A549 (cell line): ENCODE measurements around the gene OSCP1. TPM values are rescaled to one million over a fixed set of nuclear protein-coding genes. Genes with fewer than 3 reads are reported as not detected.

Experiments
- ATAC-seq, 2 experiments: fragments of 200-7000 bp in 1 of 2; fragments of >200 bp in 1 of 2; cut with Nextera tagmentation in 1 of 2; cut with Tn5 transposase in 1 of 2; 3 replicates each; pipeline versions ENCODE4 v1.8.0 to v1.9.1; 2018 to 2020; ENCODE audit warnings: mild to moderate bottlenecking in 1 of 2, moderate library complexity in 1 of 2
- CTCF ChIA-PET: fragments of 300-600 bp; sonication (Branson Sonifier 250); formaldehyde crosslinking; extraction: SDS; loops from one replicate; lab custom pipeline; 2021; ENCODE audit warnings: antibody characterized with exemption, inconsistent platforms; lab: Yijun Ruan, JAX
- POLR2A ChIA-PET: fragments of 350-600 bp; formaldehyde crosslinking; extraction: SDS; loops from one replicate; lab custom pipeline; 2021; ENCODE audit warnings: antibody characterized with exemption, inconsistent platforms; lab: Yijun Ruan, JAX
- DNase-seq, 2 experiments: peaks; one replicate each; pipeline versions ENCODE4 v3.0.0 to v3.0.0-alpha.2; 2011 to 2016; ENCODE audit warnings: low read depth in 1 of 2, low spot score in 1 of 2
- FAIRE-seq: peaks from 2 replicates; lab custom pipeline; 2011; peaks lifted over from hg19 to GRCh38; lab: Jason Lieb, UNC
- H3K27ac ChIP-seq, 2 experiments: fragments of >200 bp; sonication (Bioruptor Twin); formaldehyde crosslinking; 3 replicates each; pipeline ENCODE4 v1.5.1; 2016 to 2017
- H3K4me1 ChIP-seq: fragments of >200 bp; sonication (Bioruptor Twin); formaldehyde crosslinking; 3 replicates; pipeline ENCODE4 v1.6.1; 2016
- H3K4me2 ChIP-seq: fragments of >200 bp; sonication (Bioruptor Twin); formaldehyde crosslinking; 3 replicates; pipeline ENCODE4 v1.6.1; 2016
- H3K4me3 ChIP-seq: fragments of >200 bp; sonication (Bioruptor Twin); formaldehyde crosslinking; 3 replicates; pipeline ENCODE4 v1.5.1; 2016
- H3K9me3 ChIP-seq: fragments of >200 bp; sonication (Bioruptor Twin); formaldehyde crosslinking; 3 replicates; pipeline ENCODE4 v1.6.1; 2016
- CBX8 ChIP-seq: fragments of 200-600 bp; sonication (generic); IDR thresholded peaks from 2 replicates; pipeline ENCODE4 v1.6.1; 2016
- EHMT2 ChIP-seq: fragments of 200-600 bp; sonication (generic); IDR thresholded peaks from 2 replicates; pipeline ENCODE4 v1.6.1; 2016; ENCODE audit warnings: antibody characterized with exemption, low read depth, mild to moderate bottlenecking, moderate library complexity
- ESRRA ChIP-seq: fragments of 150-350 bp; IDR thresholded peaks from 2 replicates; pipeline ENCODE4 v1.6.1; 2014; ENCODE audit warnings: mild to moderate bottlenecking, low read length, borderline replicate concordance
- FOSL2 ChIP-seq, 2 experiments: fragments of 450-650 bp in 1 of 2; fragments of >200 bp in 1 of 2; sonication (Bioruptor Twin) in 1 of 2; formaldehyde crosslinking; IDR thresholded peaks; 2 replicates each; pipeline versions ENCODE4 v1.5.0 to v1.6.1; 2016 to 2020; ENCODE audit warnings: mild to moderate bottlenecking in 1 of 2, moderate library complexity in 1 of 2
- HEYL ChIP-seq: fragments of 250-450 bp; sonication (Bioruptor Pico); IDR thresholded peaks from 2 replicates; pipeline ENCODE4 v1.8.0; 2021; ENCODE audit warnings: mild to moderate bottlenecking, moderate library complexity
- MAFK ChIP-seq: fragments of 450-650 bp; IDR thresholded peaks from 2 replicates; pipeline ENCODE4 v1.6.1; 2014; ENCODE audit not compliant: partially characterized antibody
- MAZ ChIP-seq: fragments of 150-350 bp; IDR thresholded peaks from 2 replicates; pipeline ENCODE4 v1.6.1; 2014; ENCODE audit warnings: antibody characterized with exemption, low read depth, low read length, borderline replicate concordance
- MYC ChIP-seq: IDR thresholded peaks from 2 replicates; pipeline ENCODE4 v1.6.1; 2012; ENCODE audit warnings: mild to moderate bottlenecking, inconsistent platforms, low read length, improper control_type of control experiment, borderline replicate concordance
- POLR2A ChIP-seq: IDR thresholded peaks from 2 replicates; pipeline ENCODE4 v1.6.1; 2012; ENCODE audit warnings: mild to moderate bottlenecking, low read length
- RARB ChIP-seq: fragments of 250-450 bp; sonication (Bioruptor Pico); IDR thresholded peaks from 2 replicates; pipeline ENCODE4 v1.8.0; 2021; ENCODE audit warnings: mild to moderate bottlenecking, moderate library complexity
- SMC3 ChIP-seq: fragments of >200 bp; sonication (Bioruptor Twin); formaldehyde crosslinking; IDR thresholded peaks from 3 replicates; pipeline ENCODE4 v1.6.1; 2018; ENCODE audit warnings: inconsistent platforms
- SREBF2 ChIP-seq: fragments of 450-650 bp; IDR thresholded peaks from 2 replicates; pipeline ENCODE4 v1.6.1; 2014; ENCODE audit warnings: mild to moderate bottlenecking, moderate library complexity
- ZC3H11A ChIP-seq: fragments of 450-650 bp; IDR thresholded peaks from 2 replicates; pipeline ENCODE4 v1.6.1; 2014; ENCODE audit warnings: antibody characterized with exemption, mild to moderate bottlenecking
- ZFP36 ChIP-seq: fragments of 450-650 bp; IDR thresholded peaks from 2 replicates; pipeline ENCODE4 v1.6.1; 2014; ENCODE audit warnings: borderline replicate concordance; ENCODE audit not compliant: partially characterized antibody
- WGBS: methylation state at CpG from one replicate; pipeline ENCODE4 v1.1.6; 2017; ENCODE audit errors: missing lambda C conversion rate; 5-methylcytosine and 5-hydroxymethylcytosine counted together
- polyA plus RNA-seq, 4 experiments: library from polyadenylated mRNA; depleted of rRNA in 3 of 4; stranded (reverse); fragments of >200 nt; fragmentation: RNase III in 1 of 4; extraction: RNeasy Plus Mini Kit Qiagen cat#74134 plus additional on column Dnase treatment in 1 of 4; gene quantifications; 2 replicates in 3 of 4; 3 replicates in 1 of 4; pipeline ENCODE4 v1.2.3, GENCODE V29; 2011 to 2017
- TF ChIP-seq, protein P1 (sequence below): fragments of 250-450 bp; sonication (Bioruptor Pico); IDR thresholded peaks from 2 replicates; pipeline ENCODE4 v1.5.0; 2021; ENCODE audit warnings: mild to moderate bottlenecking, moderate library complexity, borderline replicate concordance
- TF ChIP-seq, protein P2 (sequence below): fragments of >200 bp; sonication (Bioruptor Twin); formaldehyde crosslinking; IDR thresholded peaks from 3 replicates; pipeline ENCODE4 v1.5.1; 2016

The OSCP1 gene
- polyA plus RNA-seq, 2 of the 4 experiments (the other 2 are of a cell fraction): 4.6 to 6.6 TPM

DNA sequence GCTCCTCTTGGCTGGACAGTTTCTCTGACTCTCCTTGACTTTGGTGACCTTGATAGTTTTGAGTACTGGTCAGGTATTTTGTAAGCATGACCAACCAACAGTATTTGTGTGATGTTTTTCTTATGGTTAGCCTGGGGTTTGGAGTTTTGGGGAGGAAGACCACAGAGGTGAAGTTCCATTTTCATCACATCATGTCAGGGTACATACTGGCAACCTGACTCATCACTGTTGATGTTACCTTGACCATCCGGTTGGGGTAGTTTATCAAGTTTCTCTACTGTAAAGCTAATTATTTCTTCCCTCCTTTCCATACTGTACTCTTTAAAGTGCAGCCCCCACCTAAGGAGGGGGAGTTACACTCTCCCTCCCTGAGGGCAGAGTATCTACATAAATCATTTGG, 13.4 kb downstream of the OSCP1 start:
- Histone ChIP-seq H3K4me3 (no peak overlapping the region), H3K27ac (no peak overlapping the region)
- no peak for DNase-seq
- POLR2A ChIA-PET: no interaction called here
- TF ChIP-seq ESRRA: no peak
- no peak for TF ChIP-seq MAZ
- TF ChIP-seq, all 56 proteins: peak for 0
- CTCF ChIA-PET: no interaction called here
- FAIRE-seq (no peak), ATAC-seq (no peak)
- H3K9me3 ChIP-seq: no peaks in the 10 kb centered on the region
- H3K4me1 ChIP-seq: 0 out of 3 replicates have a peak, but pooled peaks cover 6% of the 10 kb centered on the region
- H3K4me2 ChIP-seq: no peak overlapping the region
- 37% methylated on average over 1 of the region's 1 CpG for WGBS

DNA sequence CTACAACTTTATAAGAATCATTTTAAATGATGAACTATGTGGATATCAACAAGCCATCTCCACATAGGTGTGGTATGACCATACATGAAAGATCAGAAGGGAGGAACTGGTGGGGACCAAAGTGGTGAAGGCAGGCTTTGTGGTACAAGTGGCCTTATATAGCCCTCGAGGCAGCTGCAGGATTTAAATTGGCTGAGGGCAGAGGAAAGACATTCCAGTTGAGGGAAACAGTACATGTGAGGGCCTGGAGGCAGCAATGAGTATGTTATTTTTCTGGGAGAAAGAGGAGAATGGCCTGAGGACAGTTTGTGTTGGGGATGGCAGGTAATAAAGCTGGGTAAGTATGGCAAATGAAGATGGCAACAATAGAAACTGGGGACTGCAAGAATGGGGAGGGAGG, 17.1 kb downstream of the OSCP1 start:
- POLR2A ChIA-PET: no interaction called here
- 27% methylated on average over 1 of the region's 1 CpG for WGBS

DNA sequence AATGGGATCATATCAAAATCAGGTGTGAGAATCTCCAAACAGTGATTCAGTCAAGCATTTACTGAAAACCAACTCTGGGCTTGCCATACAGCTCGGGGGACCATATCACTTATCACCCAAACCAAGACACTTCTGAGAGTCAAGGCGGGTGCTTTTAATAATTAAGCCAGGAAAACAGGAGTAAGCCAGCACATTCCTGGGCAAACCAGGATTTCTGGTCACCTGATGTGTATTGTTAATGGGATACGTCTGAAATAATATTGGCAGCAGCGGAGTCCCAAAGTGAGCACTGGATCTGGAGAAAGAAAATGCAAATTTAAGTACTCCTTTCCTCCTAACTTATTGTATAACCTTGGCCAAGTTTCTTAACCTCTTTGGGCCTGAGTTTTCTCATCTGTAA, 17.6 kb downstream of the OSCP1 start:
- TF ChIP-seq SREBF2 (no peak), HEYL (no peak)
- no peaks in the 10 kb centered on the region for H3K9me3 ChIP-seq
- POLR2A ChIA-PET: no interaction called here
- no peak overlapping the region for H3K4me2 ChIP-seq
- 57% methylated on average over 4 of the region's 4 CpGs for WGBS
- CTCF ChIA-PET: interaction anchor here (1.4 kb wide), 1 partner anchor 90 kb away, joined by 4 read pairs; no protein-coding TSS in a partner anchor
- ATAC-seq (no peak), FAIRE-seq (no peak), DNase-seq (no peak)
- H3K27ac ChIP-seq: no peak overlapping the region
- H3K4me3 ChIP-seq: no peak overlapping the region
- 0 out of 3 replicates have a peak, but pooled peaks cover 6% of the 10 kb centered on the region for H3K4me1 ChIP-seq

More for the DNA sequence above, 17.1 kb downstream of the OSCP1 start:
- Histone ChIP-seq H3K9me3 (no peaks in the 10 kb centered on the region), H3K4me3 (no peak overlapping the region), H3K27ac (no peak overlapping the region), H3K4me1 (0 out of 3 replicates have a peak, but pooled peaks cover 6% of the 10 kb centered on the region), H3K4me2 (no peak overlapping the region)
- ATAC-seq: no peak
- no peak for DNase-seq
- TF ChIP-seq CBX8: no peak
- CTCF ChIA-PET: interaction anchor here (0.9 kb wide), 1 partner anchor 8 kb away, joined by 5 read pairs; no protein-coding TSS in a partner anchor
- FAIRE-seq: no peak

DNA sequence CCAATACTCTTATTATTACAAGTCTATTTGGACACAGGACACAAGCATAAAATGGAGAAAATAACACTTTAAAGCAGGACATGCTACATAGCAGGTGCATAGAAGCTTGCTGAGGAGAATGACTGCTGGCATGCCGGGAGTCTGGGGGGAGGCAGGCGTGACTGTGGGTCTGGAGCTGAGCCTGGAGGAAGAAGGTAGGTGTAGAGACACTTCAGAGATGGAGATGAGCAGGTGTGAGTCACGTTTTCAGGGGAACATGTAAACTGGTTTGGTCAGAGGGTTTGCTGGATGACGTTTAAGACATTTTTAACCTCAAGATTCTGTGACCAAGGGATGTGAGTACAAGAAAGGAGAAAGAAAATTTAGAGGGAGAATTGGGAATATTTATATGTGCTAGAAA, 24.5 kb downstream of the OSCP1 start:
- ATAC-seq: no peak
- ChIA-PET POLR2A (no interaction called here), CTCF (interaction anchor here (1.1 to 5.8 kb wide), 3 partner anchors 8 to 126 kb away, joined by 4 to 53 read pairs (median 5); no protein-coding TSS in a partner anchor)
- no peak for DNase-seq
- no peak overlapping the region for H3K4me2 ChIP-seq
- WGBS: 49% methylated on average over 4 of the region's 4 CpGs
- no peak for FAIRE-seq
- TF ChIP-seq RARB (CRISPR knock-in tag) (no peak), FOSL2 (IDR thresholded peaks at IDR 0.05) (no peak), FOSL2 (CRISPR knock-in tag; IDR thresholded peaks at IDR 0.05) (no peak), MAZ (no peak), MYC (no peak), SMC3 (no peak), ZC3H11A (no peak), POLR2A (no peak), EHMT2 (no peak), ZFP36 (no peak), MAFK (no peak)
- TF ChIP-seq, protein P1, sequence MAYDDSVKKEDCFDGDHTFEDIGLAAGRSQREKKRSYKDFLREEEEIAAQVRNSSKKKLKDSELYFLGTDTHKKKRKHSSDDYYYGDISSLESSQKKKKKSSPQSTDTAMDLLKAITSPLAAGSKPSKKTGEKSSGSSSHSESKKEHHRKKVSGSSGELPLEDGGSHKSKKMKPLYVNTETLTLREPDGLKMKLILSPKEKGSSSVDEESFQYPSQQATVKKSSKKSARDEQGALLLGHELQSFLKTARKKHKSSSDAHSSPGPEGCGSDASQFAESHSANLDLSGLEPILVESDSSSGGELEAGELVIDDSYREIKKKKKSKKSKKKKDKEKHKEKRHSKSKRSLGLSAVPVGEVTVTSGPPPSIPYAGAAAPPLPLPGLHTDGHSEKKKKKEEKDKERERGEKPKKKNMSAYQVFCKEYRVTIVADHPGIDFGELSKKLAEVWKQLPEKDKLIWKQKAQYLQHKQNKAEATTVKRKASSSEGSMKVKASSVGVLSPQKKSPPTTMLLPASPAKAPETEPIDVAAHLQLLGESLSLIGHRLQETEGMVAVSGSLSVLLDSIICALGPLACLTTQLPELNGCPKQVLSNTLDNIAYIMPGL (CRISPR knock-in tag): no peak
- TF ChIP-seq, protein P2, sequence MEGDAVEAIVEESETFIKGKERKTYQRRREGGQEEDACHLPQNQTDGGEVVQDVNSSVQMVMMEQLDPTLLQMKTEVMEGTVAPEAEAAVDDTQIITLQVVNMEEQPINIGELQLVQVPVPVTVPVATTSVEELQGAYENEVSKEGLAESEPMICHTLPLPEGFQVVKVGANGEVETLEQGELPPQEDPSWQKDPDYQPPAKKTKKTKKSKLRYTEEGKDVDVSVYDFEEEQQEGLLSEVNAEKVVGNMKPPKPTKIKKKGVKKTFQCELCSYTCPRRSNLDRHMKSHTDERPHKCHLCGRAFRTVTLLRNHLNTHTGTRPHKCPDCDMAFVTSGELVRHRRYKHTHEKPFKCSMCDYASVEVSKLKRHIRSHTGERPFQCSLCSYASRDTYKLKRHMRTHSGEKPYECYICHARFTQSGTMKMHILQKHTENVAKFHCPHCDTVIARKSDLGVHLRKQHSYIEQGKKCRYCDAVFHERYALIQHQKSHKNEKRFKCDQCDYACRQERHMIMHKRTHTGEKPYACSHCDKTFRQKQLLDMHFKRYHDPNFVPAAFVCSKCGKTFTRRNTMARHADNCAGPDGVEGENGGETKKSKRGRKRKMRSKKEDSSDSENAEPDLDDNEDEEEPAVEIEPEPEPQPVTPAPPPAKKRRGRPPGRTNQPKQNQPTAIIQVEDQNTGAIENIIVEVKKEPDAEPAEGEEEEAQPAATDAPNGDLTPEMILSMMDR: no peak
- no peak overlapping the region for H3K4me3 ChIP-seq
- 0 out of 3 replicates have a peak, but pooled peaks cover 2% of the 10 kb centered on the region for H3K4me1 ChIP-seq
- no peaks in the 10 kb centered on the region for H3K9me3 ChIP-seq
- no peak overlapping the region for H3K27ac ChIP-seq
